Activated effector memory CD4-positive, alpha-beta T cell treated with Interleukin-2 at 50 U/mL for 16 hours (primary cell): ENCODE measurements around the gene ABCC4.

Experiments
- DNase-seq: peaks from one replicate; pipeline ENCODE4 v3.0.0-alpha.2; 2020

The ABCC4 gene

GRCh38 chr13:95301183-95301967 is at the start of gene ABCC4:
Gene ABCC4 (minus strand): TSS chr13:95301451. CDS start chr13:95301314, 137 bp downstream.
- peak; percentile 43 for DNase-seq

GRCh38 chr13:95349267-95349666 is 48.0 kb upstream of the ABCC4 start:
- no peak for DNase-seq

- DNase-seq: no peak
These were observed 42.7 kb upstream of the ABCC4 start for GRCh38 chr13:95343944-95344343.

GRCh38 chr13:95341441-95341840 is 40.2 kb upstream of the ABCC4 start:
- DNase-seq: no peak

GRCh38 chr13:95338905-95339304 is 37.7 kb upstream of the ABCC4 start:
- no peak for DNase-seq

- DNase-seq: no peak
These were observed 36.3 kb upstream of the ABCC4 start for GRCh38 chr13:95337597-95337996.

- DNase-seq: no peak
These were observed 34.4 kb upstream of the ABCC4 start for GRCh38 chr13:95335667-95336066.

GRCh38 chr13:95328386-95328785 is 27.1 kb upstream of the ABCC4 start:
- no peak for DNase-seq

- no peak for DNase-seq
These were observed 25.9 kb upstream of the ABCC4 start for GRCh38 chr13:95327190-95327589.

- no peak for DNase-seq
These were observed 25.4 kb upstream of the ABCC4 start for GRCh38 chr13:95326695-95327094.

- no peak for DNase-seq
These were observed 24.2 kb upstream of the ABCC4 start for GRCh38 chr13:95325485-95325884.

GRCh38 chr13:95323930-95324662 is 22.8 kb upstream of the ABCC4 start:
- DNase-seq: no peak

- DNase-seq: no peak
These were observed 18.5 kb upstream of the ABCC4 start for GRCh38 chr13:95319551-95320274.

- DNase-seq: no peak
These were observed 16.1 kb upstream of the ABCC4 start for GRCh38 chr13:95317039-95317989.

- DNase-seq: no peak
These were observed 14.5 kb upstream of the ABCC4 start for GRCh38 chr13:95315752-95316151.

GRCh38 chr13:95307507-95307906 is 6.3 kb upstream of the ABCC4 start:
- no peak for DNase-seq

- DNase-seq: no peak
These were observed 3.2 kb upstream of the ABCC4 start for GRCh38 chr13:95304453-95304852.

GRCh38 chr13:95301968-95302393 is 730 bp upstream of the ABCC4 start:
- no peak for DNase-seq

- peak; percentile 18 for DNase-seq
These were observed 547 bp downstream of the ABCC4 start for GRCh38 chr13:95300625-95301182.

GRCh38 chr13:95298971-95299621 is 2.2 kb downstream of the ABCC4 start:
- no peak for DNase-seq

- no peak for DNase-seq
These were observed 2.9 kb downstream of the ABCC4 start for GRCh38 chr13:95298169-95298965.
